Karpas-422 (cell line): ENCODE results near the gene TOGARAM2. TPM values are rescaled to one million over a fixed set of nuclear protein-coding genes. Genes with fewer than 3 reads are reported as not detected.
"Not testable (repeated sequence)": the region's sequence is repeated elsewhere in the genome, so short reads cannot be mapped to it uniquely, and the experiment has no call there.

Experiments used
- DNase-seq: peaks from one replicate; pipeline ENCODE4 v3.0.0-alpha.2; 2015
- H2AFZ ChIP-seq: fragments of 200-600 bp; sonication (generic); 2 replicates; pipeline ENCODE4 v1.6.1; 2014; ENCODE audit warnings: antibody characterized with exemption, low read length, mixed read lengths
- H3K27ac ChIP-seq: fragments of 200-600 bp; sonication (generic); 2 replicates; pipeline ENCODE4 v1.5.1; 2014; ENCODE audit warnings: mild to moderate bottlenecking, low read length, moderate library complexity
- H3K27me3 ChIP-seq: fragments of 200-600 bp; sonication (generic); 2 replicates; pipeline ENCODE4 v1.6.1; 2014; ENCODE audit warnings: low read length, mixed read lengths
- H3K36me3 ChIP-seq: fragments of 200-600 bp; sonication (generic); 2 replicates; pipeline ENCODE4 v1.6.1; 2014; ENCODE audit warnings: low read length, mixed read lengths; ENCODE audit not compliant: insufficient read depth
- H3K4me1 ChIP-seq: fragments of 200-600 bp; sonication (generic); 2 replicates; pipeline ENCODE4 v1.6.1; 2014; ENCODE audit warnings: mild to moderate bottlenecking, low read length, mixed read lengths
- H3K4me2 ChIP-seq: fragments of 200-600 bp; sonication (generic); 2 replicates; pipeline ENCODE4 v1.6.1; 2014; ENCODE audit warnings: low read length, low read depth, mild to moderate bottlenecking; ENCODE audit not compliant: poor library complexity, severe bottlenecking
- H3K4me3 ChIP-seq: fragments of 200-600 bp; sonication (generic); 2 replicates; pipeline ENCODE4 v1.5.1; 2014; ENCODE audit warnings: mild to moderate bottlenecking, antibody characterized with exemption, low read length, mixed read lengths
- H3K79me2 ChIP-seq: fragments of 200-600 bp; sonication (generic); 2 replicates; pipeline ENCODE4 v1.6.1; 2014; ENCODE audit warnings: mild to moderate bottlenecking, low read length, mixed read lengths
- H3K9ac ChIP-seq: fragments of 200-600 bp; sonication (generic); 2 replicates; pipeline ENCODE4 v1.6.0; 2014; ENCODE audit warnings: low read length
- H3K9me2 ChIP-seq: fragments of 200-600 bp; sonication (generic), shearing (Covaris generic); replicated peaks from 2 replicates; pipeline ENCODE4 v1.6.0; 2014; ENCODE audit warnings: mild to moderate bottlenecking, low read length, moderate library complexity; ENCODE audit not compliant: insufficient read depth
- H3K9me3 ChIP-seq: fragments of 300-700, 200-600 bp; sonication (generic); 2 replicates; pipeline ENCODE4 v1.6.1; 2014; ENCODE audit warnings: low read length, mixed read lengths
- H4K20me1 ChIP-seq: fragments of 200-600 bp; sonication (generic); 2 replicates; pipeline ENCODE4 v1.6.1; 2014; ENCODE audit warnings: mild to moderate bottlenecking, antibody characterized with exemption, low read length, low read depth; ENCODE audit not compliant: insufficient read depth
- total RNA-seq: library from RNA; depleted of rRNA; stranded (reverse); fragments of >200 nt; shearing (Covaris generic); gene quantifications from 2 replicates; pipeline ENCODE4 v1.2.3, GENCODE V29; 2014; ENCODE audit warnings: low replicate concordance

The TOGARAM2 gene
- total RNA-seq, 1 experiment from 2014 or later = not detected

DNA sequence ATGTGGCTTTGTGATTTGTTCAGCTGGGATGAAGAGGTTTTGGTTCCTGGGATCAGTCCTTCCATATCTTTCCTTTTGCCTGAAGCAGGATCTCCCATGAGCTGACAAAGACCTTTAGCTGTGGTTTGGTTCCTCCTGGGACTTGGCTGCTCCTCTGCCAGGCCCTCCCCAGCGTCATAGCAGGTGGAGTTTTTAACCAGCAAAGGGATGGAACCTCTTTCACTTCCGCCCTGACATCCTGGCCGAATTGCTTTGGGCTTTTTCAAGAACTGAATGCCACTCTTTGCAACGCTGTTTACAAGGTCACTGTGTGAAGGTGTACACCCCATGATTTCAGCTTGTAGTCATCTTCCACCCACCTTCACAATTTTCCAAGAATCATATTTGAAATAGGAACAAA lies 92.8 kb downstream of the TOGARAM2 start:
- no peak overlapping the region for H3K27ac ChIP-seq
- H3K27me3 ChIP-seq = no peaks in the 10 kb centered on the region
- H3K36me3 ChIP-seq = no peaks in the 10 kb centered on the region
- H3K4me2 ChIP-seq = no peak overlapping the region
- H3K4me1 ChIP-seq = peaks cover 6% of the 10 kb centered on the region
- no peaks in the 10 kb centered on the region for H4K20me1 ChIP-seq
- H3K9me3 ChIP-seq = no peaks in the 10 kb centered on the region
- H3K79me2 ChIP-seq = no peaks in the 10 kb centered on the region
- no peak overlapping the region for H3K9ac ChIP-seq
- H2AFZ ChIP-seq = no peak overlapping the region
- H3K4me3 ChIP-seq = no peak overlapping the region
- no peaks in the 10 kb centered on the region for H3K9me2 ChIP-seq
- no peak for DNase-seq

DNA sequence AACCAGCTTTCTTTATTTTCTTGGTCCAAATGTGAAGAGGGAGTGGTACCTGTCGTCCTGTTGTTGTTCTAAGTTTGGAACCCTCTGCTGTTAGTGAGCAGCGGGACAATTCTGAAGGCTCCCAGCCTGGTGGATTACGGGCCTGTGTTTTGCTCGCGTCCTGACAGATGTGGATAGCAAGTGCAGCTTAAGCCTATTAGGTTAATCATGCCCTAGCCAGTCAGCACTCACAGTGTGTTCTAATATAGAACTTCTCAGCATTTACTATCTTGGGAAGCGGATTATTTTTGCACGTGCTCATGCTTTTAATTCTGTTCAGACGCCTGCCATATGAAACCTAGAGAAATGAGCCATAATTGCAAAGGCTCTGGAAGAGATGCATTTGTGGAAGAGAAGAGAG lies 93.3 kb downstream of the TOGARAM2 start, which contains the start of gene PCARE:
PCARE (minus strand) TSS at position 113 of the 400 bp plus-strand sequence. CDS start 262 bp downstream, outside the sequence.
- H3K36me3 ChIP-seq = no peaks in the 10 kb centered on the region
- no peak within 1 kb of the TSS for H3K9ac ChIP-seq
- DNase-seq = no peak

GRCh38 chr2:29075894-29076705 lies 95.0 kb downstream of the TOGARAM2 start:
- Histone ChIP-seq H3K36me3 (no peaks in the 10 kb centered on the region), H3K9me2 (no peaks in the 10 kb centered on the region), H3K9me3 (no peaks in the 10 kb centered on the region), H3K4me1 (peaks cover 6% of the 10 kb centered on the region), H3K4me2 (no peak overlapping the region), H3K79me2 (no peaks in the 10 kb centered on the region), H3K4me3 (no peak overlapping the region), H3K9ac (no peak overlapping the region), H2AFZ (no peak overlapping the region), H3K27me3 (no peaks in the 10 kb centered on the region), H3K27ac (no peak overlapping the region), H4K20me1 (no peaks in the 10 kb centered on the region)
- DNase-seq = peak; percentile 45

More for the DNA sequence above, 93.3 kb downstream of the TOGARAM2 start, which contains the start of gene PCARE:
- Histone ChIP-seq H3K9me2 (no peaks in the 10 kb centered on the region), H3K4me1 (peaks cover 6% of the 10 kb centered on the region), H3K4me2 (no peak within 1 kb of the TSS), H3K79me2 (no peaks in the 10 kb centered on the region), H2AFZ (no peak within 1 kb of the TSS), H3K9me3 (no peaks in the 10 kb centered on the region), H4K20me1 (no peaks in the 10 kb centered on the region), H3K27ac (no peak within 1 kb of the TSS), H3K4me3 (no peak within 1 kb of the TSS), H3K27me3 (no peaks in the 10 kb centered on the region)

- Histone ChIP-seq H3K9me3 (no peaks in the 10 kb centered on the region), H3K36me3 (no peaks in the 10 kb centered on the region), H3K27me3 (no peaks in the 10 kb centered on the region), H3K4me1 (peaks cover 6% of the 10 kb centered on the region), H3K79me2 (no peaks in the 10 kb centered on the region), H3K9ac (no peak overlapping the region), H4K20me1 (no peaks in the 10 kb centered on the region), H3K4me2 (no peak overlapping the region), H3K27ac (no peak overlapping the region), H2AFZ (no peak overlapping the region), H3K9me2 (no peaks in the 10 kb centered on the region), H3K4me3 (no peak overlapping the region)
- no peak for DNase-seq
Measured at GRCh38 chr2:29079887-29080286, 98.8 kb downstream of the TOGARAM2 start.

DNA sequence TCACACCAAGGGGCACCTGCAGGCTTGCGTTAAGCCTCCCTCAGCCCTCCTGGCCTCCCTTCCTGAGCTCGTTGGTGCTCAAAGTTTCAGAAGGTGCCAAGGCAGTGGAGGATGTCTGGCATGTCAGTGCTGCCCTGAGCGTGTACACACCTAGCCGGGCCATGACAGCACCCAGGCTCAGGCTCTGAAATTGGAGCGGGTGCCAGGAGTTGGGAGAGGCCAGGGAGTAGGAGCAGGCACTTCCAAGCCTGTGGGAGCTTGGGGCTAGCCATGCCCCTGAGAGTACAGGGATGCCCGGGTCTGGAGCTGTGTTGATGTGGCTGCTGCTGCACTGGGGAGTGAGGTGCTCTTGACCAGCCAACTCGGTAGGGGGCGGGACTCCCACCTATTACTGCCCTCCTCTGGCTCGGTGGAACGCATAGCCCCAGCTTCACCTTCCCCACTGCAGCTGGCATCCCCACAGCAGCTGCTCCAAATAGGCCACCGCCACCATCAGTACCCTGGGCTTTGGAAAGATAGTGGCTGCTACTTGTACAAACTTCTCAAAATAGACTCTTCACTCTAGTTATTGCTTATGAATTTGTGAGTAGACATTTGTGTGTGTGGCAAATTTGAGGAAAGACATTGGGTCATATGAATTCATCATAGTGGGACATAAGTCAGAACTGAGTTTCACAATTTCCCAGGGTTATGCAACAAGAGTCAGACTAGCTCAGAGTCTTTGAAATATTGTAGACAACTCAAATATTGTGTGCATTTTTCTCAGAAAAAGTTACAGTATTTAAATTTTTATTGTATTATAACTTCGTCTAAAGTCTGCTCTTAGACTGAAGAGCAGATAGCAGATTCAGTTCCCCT lies 100.0 kb downstream of the TOGARAM2 start:
- Histone ChIP-seq H3K9me2 (no peaks in the 10 kb centered on the region), H3K9ac (no peak overlapping the region), H2AFZ (no peak overlapping the region), H3K79me2 (no peaks in the 10 kb centered on the region), H4K20me1 (no peaks in the 10 kb centered on the region), H3K36me3 (no peaks in the 10 kb centered on the region), H3K4me2 (no peak overlapping the region), H3K27me3 (no peaks in the 10 kb centered on the region), H3K9me3 (no peaks in the 10 kb centered on the region), H3K27ac (no peak overlapping the region), H3K4me1 (peaks cover 5% of the 10 kb centered on the region), H3K4me3 (no peak overlapping the region)
- DNase-seq = no peak

DNA sequence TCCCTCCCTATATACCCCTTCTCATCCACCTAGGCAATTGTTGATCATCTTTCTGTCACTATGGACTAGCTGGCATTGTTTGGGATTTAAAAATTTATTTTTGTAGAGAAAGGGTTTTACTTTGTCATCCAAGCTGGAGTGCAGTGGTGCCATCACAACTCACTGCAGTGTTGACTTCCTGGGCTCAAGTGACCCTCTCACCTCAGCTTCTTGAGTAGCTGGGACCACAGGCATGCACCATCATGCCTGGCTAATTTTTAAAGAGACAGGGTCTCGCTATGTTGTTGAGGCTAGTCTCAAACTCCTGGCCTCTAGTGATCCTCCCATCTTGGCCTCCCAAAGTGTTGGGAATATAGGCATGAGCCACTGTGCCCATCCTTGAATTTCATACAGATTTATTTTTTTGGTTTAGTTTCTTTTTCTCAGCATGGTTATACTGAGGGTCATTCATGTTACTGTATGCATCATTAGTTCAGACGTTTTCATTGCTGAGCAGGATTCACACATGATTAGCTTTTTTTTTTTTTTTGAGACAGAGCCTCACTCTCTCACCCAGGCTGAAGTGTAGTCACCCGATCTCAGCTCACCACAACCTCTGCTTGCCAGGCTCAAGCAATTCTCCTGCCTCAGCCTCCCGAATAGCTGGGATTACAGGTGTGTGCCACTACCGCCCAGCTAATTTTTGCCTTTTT lies 101.9 kb downstream of the TOGARAM2 start:
- no peak overlapping the region for H2AFZ ChIP-seq
- no peaks in the 10 kb centered on the region for H3K79me2 ChIP-seq
- H3K4me2 ChIP-seq = no peak overlapping the region
- H4K20me1 ChIP-seq = no peaks in the 10 kb centered on the region
- DNase-seq = no peak
- no peak overlapping the region for H3K27ac ChIP-seq
- no peaks in the 10 kb centered on the region for H3K36me3 ChIP-seq
- no peaks in the 10 kb centered on the region for H3K27me3 ChIP-seq
- H3K9ac ChIP-seq = no peak overlapping the region
- H3K4me3 ChIP-seq = no peak overlapping the region
- H3K9me3 ChIP-seq = no peaks in the 10 kb centered on the region
- H3K4me1 ChIP-seq = no peaks in the 10 kb centered on the region
- no peaks in the 10 kb centered on the region for H3K9me2 ChIP-seq

- H3K9me2 ChIP-seq = no peaks in the 10 kb centered on the region
- H2AFZ ChIP-seq = no peak overlapping the region
- H3K27me3 ChIP-seq = no peaks in the 10 kb centered on the region
- H3K36me3 ChIP-seq = no peaks in the 10 kb centered on the region
- no peaks in the 10 kb centered on the region for H4K20me1 ChIP-seq
- H3K4me1 ChIP-seq = no peaks in the 10 kb centered on the region
- no peak overlapping the region for H3K27ac ChIP-seq
- H3K9me3 ChIP-seq = no peaks in the 10 kb centered on the region
- H3K4me3 ChIP-seq = no peak overlapping the region
- no peak overlapping the region for H3K9ac ChIP-seq
- H3K79me2 ChIP-seq = no peaks in the 10 kb centered on the region
- no peak for DNase-seq
- H3K4me2 ChIP-seq = no peak overlapping the region
Measured at GRCh38 chr2:29084554-29084953, 103.5 kb downstream of the TOGARAM2 start.

GRCh38 chr2:29090311-29090710 lies 109.2 kb downstream of the TOGARAM2 start:
- H4K20me1 ChIP-seq, H3K36me3 ChIP-seq, H3K9me2 ChIP-seq, H2AFZ ChIP-seq, H3K4me1 ChIP-seq, H3K4me3 ChIP-seq, H3K27me3 ChIP-seq, H3K79me2 ChIP-seq, H3K27ac ChIP-seq, H3K4me2 ChIP-seq, H3K9me3 ChIP-seq, DNase-seq, H3K9ac ChIP-seq: not testable (repeated sequence)
